ENCODE data around the gene KRT83.

KRT83 gene

GRCh38 chr12:52320784-52321400, at the start of gene KRT83:
TSS of gene KRT83 (minus strand) at chr12:52321398. CDS start at chr12:52321335, 63 bp downstream.
- DNase-seq (ENCODE audit: low read depth), result no peak

- DNase-seq (ENCODE audit: low read depth), result no peak
Observed at GRCh38 chr12:52369809-52370208, 48.6 kb upstream of the KRT83 start.

GRCh38 chr12:52369211-52369610, 48.0 kb upstream of the KRT83 start:
- DNase-seq (ENCODE audit: low read depth), result no peak

GRCh38 chr12:52368508-52368907, 47.3 kb upstream of the KRT83 start:
- DNase-seq (ENCODE audit: low read depth), result no peak

GRCh38 chr12:52367876-52368275, 46.7 kb upstream of the KRT83 start:
- DNase-seq (ENCODE audit: low read depth), result no peak

GRCh38 chr12:52366738-52367485, 45.7 kb upstream of the KRT83 start, which contains the start of gene KRT85:
TSS of gene KRT85 (minus strand) at chr12:52367481. CDS start at chr12:52367405, 76 bp downstream.
- no peak for DNase-seq (ENCODE audit: low read depth)

- DNase-seq (ENCODE audit: low read depth), result no peak
Observed at GRCh38 chr12:52364901-52365489, 43.8 kb upstream of the KRT83 start.

- no peak for DNase-seq (ENCODE audit: low read depth)
Observed at GRCh38 chr12:52364061-52364460, 42.9 kb upstream of the KRT83 start.

- DNase-seq (ENCODE audit: low read depth), result no peak
Observed at GRCh38 chr12:52363111-52363679, 42.0 kb upstream of the KRT83 start.

- no peak for DNase-seq (ENCODE audit: low read depth)
Observed at GRCh38 chr12:52362118-52362726, 41.0 kb upstream of the KRT83 start.

GRCh38 chr12:52361553-52361952, 40.4 kb upstream of the KRT83 start:
- DNase-seq (ENCODE audit: low read depth), result no peak

GRCh38 chr12:52360663-52361271, 39.6 kb upstream of the KRT83 start:
- DNase-seq (ENCODE audit: low read depth), result no peak

GRCh38 chr12:52360106-52360662, 39.0 kb upstream of the KRT83 start:
- DNase-seq (ENCODE audit: low read depth), result no peak

- no peak for DNase-seq (ENCODE audit: low read depth)
Observed at GRCh38 chr12:52359621-52360061, 38.4 kb upstream of the KRT83 start.

- DNase-seq (ENCODE audit: low read depth), result no peak
Observed at GRCh38 chr12:52358575-52359350, 37.6 kb upstream of the KRT83 start.

GRCh38 chr12:52356762-52357580, 35.8 kb upstream of the KRT83 start:
- DNase-seq (ENCODE audit: low read depth), result no peak

GRCh38 chr12:52356031-52356761, 35.0 kb upstream of the KRT83 start:
- no peak for DNase-seq (ENCODE audit: low read depth)

GRCh38 chr12:52355176-52355575, 34.0 kb upstream of the KRT83 start:
- DNase-seq (ENCODE audit: low read depth), result no peak

GRCh38 chr12:52354200-52354599, 33.0 kb upstream of the KRT83 start:
- no peak for DNase-seq (ENCODE audit: low read depth)

Measured in stimulated activated CD8-positive, alpha-beta memory T cell treated with anti-CD3 and anti-CD28 coated beads, Interleukin-15, amount 100 ng/mL, for 1 hour (primary cell).